Spleen (tissue), 11 donors: Measurements from ENCODE around the gene ANKRD50. TPM values are rescaled to one million over a fixed set of nuclear protein-coding genes. Genes with fewer than 3 reads are reported as not detected.

Experiments used
- DNase-seq: peaks from one replicate; pipeline ENCODE4 v3.0.0-alpha.2; 2020
- H3K27ac ChIP-seq, 8 donors: fragments of 200-600 bp; sonication (generic) in 7 of 8; 1 replicate in 4 of 8; 2 replicates in 4 of 8; pipeline versions ENCODE4 v1.5.0 to v1.8.0; 2016 to 2021; ENCODE audit warnings: inconsistent platforms in 4 of 8, mild to moderate bottlenecking in 4 of 8, moderate library complexity in 1 of 8
- H3K27me3 ChIP-seq, 7 donors: fragments of 200-600 bp; sonication (generic) in 6 of 7; replicated peaks in 1 of 7; 1 replicate in 4 of 7; 2 replicates in 3 of 7; pipeline versions ENCODE4 v1.5.0 to v1.8.0; 2016 to 2021; ENCODE audit warnings: inconsistent platforms in 3 of 7, mild to moderate bottlenecking in 1 of 7
- H3K36me3 ChIP-seq, 6 donors: fragments of 200-600 bp; sonication (generic) in 5 of 6; 1 replicate in 4 of 6; 2 replicates in 2 of 6; pipeline versions ENCODE4 v1.5.0 to v1.8.0; 2016 to 2021; ENCODE audit warnings: inconsistent platforms in 2 of 6
- H3K4me1 ChIP-seq, 6 donors: fragments of 200-600 bp; sonication (generic) in 5 of 6; 1 replicate in 3 of 6; 2 replicates in 3 of 6; pipeline versions ENCODE4 v1.5.0 to v1.8.0; 2016 to 2021; ENCODE audit warnings: inconsistent platforms in 3 of 6
- H3K4me3 ChIP-seq, 8 donors: fragments of 200-600 bp; sonication (generic) in 7 of 8; 1 replicate in 4 of 8; 2 replicates in 4 of 8; pipeline versions ENCODE4 v1.5.0 to v1.8.0; 2016 to 2021; ENCODE audit warnings: inconsistent platforms in 4 of 8, mild to moderate bottlenecking in 4 of 8, moderate library complexity in 2 of 8
- H3K9me3 ChIP-seq, 8 donors: fragments of 200-600 bp; sonication (generic) in 7 of 8; 1 replicate in 4 of 8; 2 replicates in 4 of 8; pipeline versions ENCODE4 v1.5.0 to v1.8.0; 2016 to 2021; ENCODE audit warnings: inconsistent platforms in 4 of 8
- POLR2A ChIP-seq, 3 donors: fragments of 450-650 bp; IDR thresholded peaks; one replicate each; pipeline ENCODE4 v1.5.1; 2017; ENCODE audit warnings: antibody characterized with exemption in 3 of 3, mild to moderate bottlenecking in 1 of 3
- POLR2AphosphoS5 ChIP-seq, 3 donors: sonication (generic); formaldehyde crosslinking; IDR thresholded peaks; one replicate each; pipeline ENCODE4 v1.5.1; 2017; ENCODE audit warnings: antibody characterized with exemption in 3 of 3
- WGBS, 5 donors: extraction: QIAGEN DNeasy Blood & Tissue Kit in 3 of 5; methylation state at CpG; one replicate each; pipeline versions ENCODE4 v1.1.5 to v1.1.7; 2013 to 2018; 5-methylcytosine and 5-hydroxymethylcytosine counted together
- intact Hi-C: fragments of 100-400 bp; cut with DNase I; formaldehyde crosslinking; loops from one replicate; pipeline ENCODE4 v1.15.0; 2023; ENCODE audit warnings: low total_unique reads
- polyA plus RNA-seq, 3 donors: library from polyadenylated mRNA; stranded (reverse); fragments of 200-250 nt; gene quantifications; one replicate each; pipeline ENCODE4 v1.2.1, GENCODE V29; 2013
- total RNA-seq, 7 donors: library from RNA; depleted of rRNA in 3 of 7; stranded (reverse); fragments of >200 nt in 3 of 7; fragmentation: NEBNext Ultra II Directional in 4 of 7; extraction: Animal tissue kit (Norgen Biotek cat#: 25700) in 4 of 7; gene quantifications; one replicate each; pipeline versions ENCODE4 v1.1.0 to v1.2.1, GENCODE V29; 2016 to 2021
- TF ChIP-seq, protein P1 (sequence below), 11 experiments: fragments of 200-600 bp in 7 of 11; fragments of 450-650 bp in 4 of 11; sonication (generic) in 4 of 11; IDR thresholded peaks in 8 of 11; conservative IDR thresholded peaks in 3 of 11; 1 replicate in 7 of 11; 2 replicates in 4 of 11; pipeline versions ENCODE4 v1.4.0 to v1.8.0; 2016 to 2021; ENCODE audit warnings: antibody characterized with exemption in 11 of 11, inconsistent platforms in 4 of 11, mild to moderate bottlenecking in 1 of 11
- donor health status: healthy with polysubstance abuse.
- donor health status: DM: no; HTN: no; CAD: no; lungs with moderate emphysema.
- donor health status: DM: no; HTN: no; CAD: no.
- donor health status: Bipolar disorder and iron deficiency.
- donor health status: healthy.
- donor health status: DM: no; HTN: no; CAD: no.
- donor health status: DM: yes; HTN: yes; CAD: no.

ANKRD50 gene
- total and polyA plus RNA-seq, 10 donors: 0.52 to 11.9 (median 9.0) TPM

DNA sequence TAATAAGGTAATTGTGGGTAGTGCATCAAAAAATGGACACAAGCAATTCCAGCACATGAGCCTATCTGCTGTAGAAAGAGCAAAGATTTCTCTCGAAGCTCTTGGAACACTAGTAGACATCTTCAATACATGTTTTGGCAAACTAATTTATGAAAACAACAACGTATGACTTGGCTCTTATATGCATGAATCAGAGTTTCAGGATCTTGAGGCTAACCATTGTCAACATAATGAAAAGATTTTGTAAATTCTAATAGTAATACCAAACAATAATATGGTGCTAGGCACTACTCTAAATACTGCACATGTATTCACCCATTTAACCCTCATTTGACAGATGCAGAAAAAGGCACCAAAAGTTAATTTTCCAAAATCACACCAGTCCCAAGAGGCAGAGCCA, 25.1 kb upstream of the ANKRD50 start:
- intact Hi-C loops: no loop called here
- Histone ChIP-seq H3K4me3 (no peak overlapping the region), H3K36me3 (no peaks in the 10 kb centered on the region), H3K27ac (no peak overlapping the region), H3K9me3 (no peaks in the 10 kb centered on the region), H3K4me1 (no peaks in the 10 kb centered on the region), H3K27me3 (no peaks in the 10 kb centered on the region)
- DNase-seq: no peak
- TF ChIP-seq POLR2AphosphoS5 (IDR thresholded peaks at IDR 0.05): no peak
- TF ChIP-seq, protein P1, sequence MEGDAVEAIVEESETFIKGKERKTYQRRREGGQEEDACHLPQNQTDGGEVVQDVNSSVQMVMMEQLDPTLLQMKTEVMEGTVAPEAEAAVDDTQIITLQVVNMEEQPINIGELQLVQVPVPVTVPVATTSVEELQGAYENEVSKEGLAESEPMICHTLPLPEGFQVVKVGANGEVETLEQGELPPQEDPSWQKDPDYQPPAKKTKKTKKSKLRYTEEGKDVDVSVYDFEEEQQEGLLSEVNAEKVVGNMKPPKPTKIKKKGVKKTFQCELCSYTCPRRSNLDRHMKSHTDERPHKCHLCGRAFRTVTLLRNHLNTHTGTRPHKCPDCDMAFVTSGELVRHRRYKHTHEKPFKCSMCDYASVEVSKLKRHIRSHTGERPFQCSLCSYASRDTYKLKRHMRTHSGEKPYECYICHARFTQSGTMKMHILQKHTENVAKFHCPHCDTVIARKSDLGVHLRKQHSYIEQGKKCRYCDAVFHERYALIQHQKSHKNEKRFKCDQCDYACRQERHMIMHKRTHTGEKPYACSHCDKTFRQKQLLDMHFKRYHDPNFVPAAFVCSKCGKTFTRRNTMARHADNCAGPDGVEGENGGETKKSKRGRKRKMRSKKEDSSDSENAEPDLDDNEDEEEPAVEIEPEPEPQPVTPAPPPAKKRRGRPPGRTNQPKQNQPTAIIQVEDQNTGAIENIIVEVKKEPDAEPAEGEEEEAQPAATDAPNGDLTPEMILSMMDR (IDR thresholded peaks at IDR 0.05 in 8 of 11, conservative IDR thresholded peaks at IDR 0.05 in 3 of 11): no peak
- TF ChIP-seq POLR2A (IDR thresholded peaks at IDR 0.05): no peak
- 68 to 94% (median 82%) methylated on average over 2 of the region's 2 CpGs for WGBS, 5 donors

DNA sequence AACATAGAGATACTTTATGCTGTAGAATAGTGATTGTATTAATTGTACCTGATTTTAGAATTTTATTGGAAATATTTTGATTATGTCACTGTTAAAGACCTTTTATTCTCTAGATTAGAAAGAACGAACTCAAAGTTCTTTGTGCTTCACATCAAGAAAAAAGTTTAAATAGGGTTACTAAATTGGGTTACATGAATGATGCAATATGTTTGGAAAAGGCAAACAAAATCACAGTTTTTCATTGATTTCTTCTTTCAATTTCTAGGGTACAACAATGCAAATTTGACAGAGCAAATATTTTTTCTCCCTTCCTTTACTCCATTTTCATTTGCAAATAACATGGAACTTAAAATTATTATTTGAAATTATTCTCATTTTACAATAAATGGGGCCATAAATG, 24.0 kb upstream of the ANKRD50 start:
- Histone ChIP-seq H3K27ac (no peak overlapping the region), H3K9me3 (no peaks in the 10 kb centered on the region), H3K4me1 (no peaks in the 10 kb centered on the region), H3K4me3 (no peak overlapping the region), H3K36me3 (no peaks in the 10 kb centered on the region), H3K27me3 (no peaks in the 10 kb centered on the region)
- no peak for DNase-seq
- TF ChIP-seq, protein P1 (IDR thresholded peaks at IDR 0.05 in 8 of 11, conservative IDR thresholded peaks at IDR 0.05 in 3 of 11): no peak
- intact Hi-C loops: no loop called here
- WGBS, 5 donors: 74 to 86% (median 82%) methylated on average over 1 of the region's 1 CpG

DNA sequence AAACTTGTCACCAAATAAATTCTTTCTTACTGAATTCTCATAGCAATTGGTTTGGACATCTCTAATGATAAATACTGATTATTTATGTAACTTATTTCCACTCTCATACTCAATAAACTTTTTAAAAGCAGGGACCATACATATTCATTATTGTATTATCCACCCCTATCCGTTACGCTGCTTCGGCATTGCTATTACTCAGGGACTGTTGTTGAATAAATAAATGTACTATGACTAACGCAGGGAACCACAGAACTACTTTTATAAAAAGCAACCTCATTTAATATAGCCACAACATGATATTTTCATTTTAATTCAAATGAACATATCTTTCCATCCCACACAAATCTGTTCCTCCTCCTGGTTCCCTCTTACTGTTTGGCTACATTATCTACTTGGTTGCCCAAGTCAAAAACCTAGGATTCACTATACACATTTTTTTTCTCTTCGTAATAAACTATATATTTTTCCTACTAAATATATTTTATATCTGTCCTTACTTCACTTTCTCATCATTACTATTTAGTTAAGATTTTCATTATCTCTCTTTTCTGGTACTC, 14.9 kb upstream of the ANKRD50 start:
- intact Hi-C loops: no loop called here
- Histone ChIP-seq H3K9me3 (no peaks in the 10 kb centered on the region), H3K27me3 (no peaks in the 10 kb centered on the region), H3K36me3 (no peaks in the 10 kb centered on the region), H3K4me1 (no peaks in the 10 kb centered on the region), H3K4me3 (no peak overlapping the region), H3K27ac (no peak overlapping the region)
- TF ChIP-seq, protein P1 (IDR thresholded peaks at IDR 0.05 in 8 of 11, conservative IDR thresholded peaks at IDR 0.05 in 3 of 11): no peak
- TF ChIP-seq POLR2A (IDR thresholded peaks at IDR 0.05) (no peak), POLR2AphosphoS5 (IDR thresholded peaks at IDR 0.05) (no peak)
- DNase-seq: no peak
- WGBS, 5 donors: 92 to 97% (median 95%) methylated on average over 5 of the region's 5 CpGs

DNA sequence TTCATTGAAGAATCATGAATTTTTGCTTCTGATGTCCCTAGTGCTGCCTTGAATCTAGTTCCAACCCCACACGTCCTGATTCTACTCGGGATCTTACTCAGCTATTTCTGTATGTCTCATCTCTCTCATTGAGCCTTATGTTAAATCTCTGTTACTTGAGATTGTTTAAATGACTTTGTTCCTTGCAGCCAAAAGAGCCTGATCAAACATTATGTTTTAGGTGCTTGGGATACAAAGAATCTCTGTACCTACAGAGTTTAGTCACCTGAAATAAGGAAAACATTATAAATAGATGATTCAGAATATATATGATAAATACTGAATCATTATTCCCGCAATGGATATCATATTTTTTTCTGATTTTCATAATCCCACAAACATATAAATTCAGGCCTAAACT, 13.7 kb upstream of the ANKRD50 start:
- 83 to 97% (median 86%) methylated on average over 3 of the region's 3 CpGs for WGBS, 5 donors
- H3K36me3 ChIP-seq: no peaks in the 10 kb centered on the region
- TF ChIP-seq, protein P1 (IDR thresholded peaks at IDR 0.05 in 8 of 11, conservative IDR thresholded peaks at IDR 0.05 in 3 of 11): no peak
- TF ChIP-seq POLR2A (IDR thresholded peaks at IDR 0.05) (no peak), POLR2AphosphoS5 (IDR thresholded peaks at IDR 0.05) (no peak)
- no peak overlapping the region for H3K4me3 ChIP-seq
- no peaks in the 10 kb centered on the region for H3K4me1 ChIP-seq
- intact Hi-C loops: no loop called here
- H3K27me3 ChIP-seq: no peaks in the 10 kb centered on the region
- H3K27ac ChIP-seq: no peak overlapping the region
- no peak for DNase-seq
- no peaks in the 10 kb centered on the region for H3K9me3 ChIP-seq
